Fibroblast of skin of right biceps (primary cell): Measurements from ENCODE around the gene CDK6.

ENCODE experiments used
- DNase-seq: peaks from one replicate; pipeline ENCODE4 v3.0.0-alpha.2; 2013

The CDK6 gene

DNA sequence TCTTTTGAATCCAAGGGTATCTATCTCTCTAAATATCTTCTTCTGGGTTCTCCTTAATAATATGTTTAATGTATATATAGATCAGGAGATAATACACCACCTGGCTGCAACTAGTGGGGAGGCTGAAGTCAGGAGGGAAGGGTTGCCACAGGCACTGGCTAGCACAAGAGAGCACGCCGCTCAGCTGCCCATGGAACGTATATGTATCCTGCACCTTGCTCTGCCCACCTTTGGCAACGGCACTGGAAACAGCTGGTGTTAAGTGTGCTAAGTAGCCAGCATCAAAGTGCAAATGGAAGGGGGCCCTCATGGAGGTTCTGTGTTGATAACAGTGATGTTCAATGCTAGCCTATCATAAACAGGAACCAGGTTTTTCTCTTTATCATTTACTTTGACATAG lies 196.4 kb downstream of the CDK6 start:
- no peak for DNase-seq

DNA sequence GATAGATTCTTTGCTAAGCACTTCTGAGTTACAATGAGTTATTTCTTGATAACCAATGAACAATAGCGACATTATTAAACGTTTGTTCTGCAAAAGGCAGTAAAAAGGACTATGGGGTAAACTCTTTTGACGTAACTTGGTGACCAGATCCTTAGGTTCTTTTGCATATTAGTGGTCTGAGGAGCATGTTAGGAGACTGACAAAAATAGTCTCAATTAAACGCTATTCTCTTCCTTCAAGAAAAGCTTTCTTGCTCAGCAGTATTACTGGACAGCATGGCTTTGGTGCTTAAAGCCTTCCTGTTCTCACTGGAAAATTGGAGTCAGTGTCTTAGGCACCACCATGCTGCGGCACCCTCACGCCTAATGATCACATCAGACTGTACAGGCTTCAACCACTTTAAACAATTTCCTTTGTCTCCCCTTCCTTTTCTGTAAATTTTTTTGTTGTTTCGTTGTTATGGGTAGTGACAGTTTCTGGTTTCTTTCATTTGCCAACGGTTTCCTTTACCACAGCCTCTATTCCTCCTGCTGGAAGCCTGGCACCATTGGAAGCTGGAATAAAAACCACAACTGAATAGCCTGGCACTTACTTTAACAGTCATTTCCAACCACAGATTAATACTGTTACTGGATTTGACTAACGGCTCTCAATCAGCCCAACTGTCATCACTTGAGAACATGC lies 197.0 kb downstream of the CDK6 start:
- no peak for DNase-seq

- DNase-seq, result no peak
These were observed 200.3 kb downstream of the CDK6 start for GRCh38 chr7:92636018-92636560.

- DNase-seq, result no peak
These were observed 200.8 kb downstream of the CDK6 start for GRCh38 chr7:92635538-92635937.

DNA sequence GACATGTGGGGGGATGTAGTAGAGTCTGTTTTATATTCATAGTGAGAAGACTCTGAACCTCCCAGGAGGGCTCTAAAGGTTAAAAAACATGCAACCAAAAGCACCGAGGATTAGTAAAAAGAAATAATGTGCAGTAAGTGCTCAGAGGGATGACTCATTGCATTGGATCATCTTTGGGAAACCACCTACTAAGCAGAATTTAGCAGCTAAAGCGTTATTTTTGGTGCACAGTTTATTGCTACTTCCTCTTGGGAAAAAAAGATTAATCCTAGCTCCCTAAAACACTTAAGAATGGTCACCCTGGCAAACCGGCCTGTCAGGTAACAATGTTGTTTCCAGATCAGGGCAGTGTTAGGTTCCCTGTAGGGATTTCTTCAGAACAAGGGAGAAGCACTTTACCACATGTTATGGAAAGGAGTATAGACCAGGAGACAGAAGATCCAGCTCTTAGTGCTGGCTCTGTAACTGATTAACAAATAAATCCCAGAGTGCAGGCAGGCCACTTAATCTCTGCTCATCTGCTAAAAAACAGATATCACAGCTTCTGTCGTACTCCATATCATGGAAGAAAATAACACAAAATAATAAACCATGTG lies 201.4 kb downstream of the CDK6 start:
- peak; percentile 87 for DNase-seq

DNA sequence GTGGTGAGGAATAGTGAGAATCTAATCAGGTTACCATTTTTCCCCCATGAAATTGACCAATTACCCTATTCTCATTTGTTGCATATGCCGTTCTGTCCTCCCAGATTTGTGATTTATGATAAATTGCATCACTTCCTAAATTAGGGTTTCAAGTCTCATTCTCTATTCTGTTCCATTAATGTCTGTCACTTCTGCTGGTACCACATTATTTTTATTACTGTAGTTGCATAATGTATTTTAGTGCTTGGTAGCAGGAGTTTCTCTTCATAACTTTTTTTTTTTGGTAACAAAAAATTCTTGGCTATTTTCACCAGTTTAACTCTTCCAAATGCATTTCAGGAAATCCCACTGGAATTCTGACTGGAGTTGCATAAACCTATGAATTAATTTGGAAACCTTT lies 202.2 kb downstream of the CDK6 start:
- peak; percentile 28 for DNase-seq

DNA sequence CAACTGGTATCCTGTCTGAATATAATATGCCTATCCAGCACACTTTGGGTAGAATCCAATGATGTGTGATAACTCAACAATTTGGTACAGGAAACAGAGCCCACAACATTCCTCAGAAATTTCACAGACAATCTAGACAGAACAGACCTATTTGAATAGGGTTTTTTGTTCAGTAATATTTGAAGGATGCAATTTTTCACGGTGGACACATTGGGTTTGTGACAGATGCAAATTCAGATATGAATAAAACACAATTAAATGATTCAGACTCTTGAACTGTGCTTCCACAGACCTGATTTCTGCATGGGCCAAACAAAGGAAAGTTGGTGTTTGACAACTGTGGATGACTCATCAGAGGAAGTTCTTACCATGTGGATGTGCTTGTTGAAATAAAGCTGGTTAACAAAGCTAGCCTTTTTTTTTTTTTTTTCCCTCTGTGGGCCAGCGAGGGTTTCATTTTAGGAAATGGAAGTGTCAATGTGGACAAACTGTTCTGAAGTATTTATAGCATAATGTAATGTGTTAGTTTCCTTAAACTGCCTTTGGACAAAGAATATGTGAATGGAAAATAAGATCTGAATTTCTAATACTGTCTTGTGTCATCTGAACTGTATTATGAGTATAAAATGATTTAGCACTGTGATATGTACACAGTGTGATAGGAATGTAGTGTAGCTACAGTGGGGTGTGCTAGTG lies 203.0 kb downstream of the CDK6 start:
- DNase-seq, result peak; percentile 97

DNA sequence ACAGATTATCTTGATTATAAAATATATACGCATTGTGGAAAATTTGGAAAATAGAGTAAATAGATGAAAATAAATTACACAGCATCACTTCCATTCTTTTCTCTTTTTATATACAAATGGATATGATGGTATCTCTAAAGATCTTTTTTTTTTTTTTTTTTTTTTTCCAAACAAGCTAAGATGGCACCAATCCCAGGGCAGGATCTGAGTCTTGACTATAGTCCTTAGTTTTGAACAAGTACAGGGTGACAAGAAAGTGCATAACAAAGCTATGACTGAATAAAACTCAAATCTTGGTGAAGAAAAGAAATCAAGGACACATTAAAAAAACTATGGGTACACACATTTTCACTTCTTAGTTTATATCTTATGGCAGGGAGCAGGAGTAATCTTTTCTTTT lies 203.6 kb downstream of the CDK6 start:
- no peak for DNase-seq

DNA sequence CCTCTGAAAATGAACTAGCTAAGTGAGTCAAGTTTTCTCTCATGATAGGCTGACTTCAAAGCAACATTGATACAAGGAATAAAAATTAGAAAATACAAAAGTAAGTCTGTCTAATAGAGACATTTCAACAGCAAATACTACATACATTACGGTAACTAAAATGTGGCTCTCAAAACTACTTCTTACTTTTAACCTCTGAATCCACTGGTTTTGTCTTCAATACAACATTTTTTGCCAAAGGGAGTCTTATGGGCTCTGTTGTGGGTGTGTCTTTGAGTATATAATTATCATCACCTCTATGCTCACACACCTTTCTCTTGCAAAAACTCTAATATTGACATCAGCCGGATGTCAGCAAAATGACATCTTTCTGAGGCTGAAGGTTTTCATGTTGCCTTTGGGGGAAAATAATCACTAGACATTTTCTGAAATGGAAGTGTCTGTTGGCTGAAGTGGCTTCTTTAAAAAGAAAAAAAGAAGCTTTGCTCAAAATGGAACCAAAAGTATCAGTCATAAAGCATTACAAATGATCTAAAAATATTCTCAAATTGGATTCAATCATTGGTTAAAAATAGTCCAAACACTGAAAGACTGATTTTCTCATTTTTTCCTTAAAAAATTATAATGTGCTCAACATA lies 204.4 kb downstream of the CDK6 start:
- no peak for DNase-seq

DNA sequence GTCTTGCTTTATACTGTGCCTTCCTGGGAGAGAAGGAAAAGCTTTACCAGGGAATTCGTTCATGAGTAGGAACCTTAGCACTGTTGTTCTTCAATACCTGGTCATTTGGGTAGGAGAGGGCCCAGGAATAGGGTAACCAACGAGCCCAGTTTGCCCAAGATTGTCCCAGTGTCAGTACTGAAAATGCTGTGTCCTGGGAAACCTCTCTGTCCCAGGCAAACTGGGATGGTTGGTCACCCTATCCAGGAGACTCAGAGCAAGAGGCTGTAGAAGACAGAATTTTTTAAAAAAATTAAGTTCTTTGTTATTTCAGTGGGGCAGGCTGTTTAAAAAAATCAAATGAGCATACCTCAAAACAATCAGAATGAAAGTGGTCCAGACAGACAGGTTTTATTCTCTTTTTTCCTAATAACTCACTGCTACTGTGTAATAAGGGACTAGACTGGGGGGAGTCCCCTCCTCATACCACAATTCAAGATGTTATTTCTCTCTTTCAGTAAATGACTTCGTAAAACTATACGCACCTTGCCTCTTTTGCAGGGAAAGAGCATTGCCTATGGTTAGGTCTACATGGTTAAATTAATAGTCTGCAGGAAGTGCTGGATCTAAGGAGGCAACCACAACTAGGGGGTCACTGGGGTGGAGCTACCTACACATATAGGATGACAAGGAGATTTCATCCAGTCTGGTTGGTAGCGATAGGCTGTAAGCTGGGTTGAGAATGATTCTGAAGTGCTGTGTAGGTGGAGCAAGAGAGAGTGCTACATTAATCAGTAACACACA lies 205.1 kb downstream of the CDK6 start:
- no peak for DNase-seq

- DNase-seq, result no peak
These were observed 206.6 kb downstream of the CDK6 start for GRCh38 chr7:92629779-92630178.

- no peak for DNase-seq
These were observed 208.4 kb downstream of the CDK6 start for GRCh38 chr7:92627956-92628355.

GRCh38 chr7:92626281-92626809 lies 210.0 kb downstream of the CDK6 start:
- DNase-seq, result no peak

DNA sequence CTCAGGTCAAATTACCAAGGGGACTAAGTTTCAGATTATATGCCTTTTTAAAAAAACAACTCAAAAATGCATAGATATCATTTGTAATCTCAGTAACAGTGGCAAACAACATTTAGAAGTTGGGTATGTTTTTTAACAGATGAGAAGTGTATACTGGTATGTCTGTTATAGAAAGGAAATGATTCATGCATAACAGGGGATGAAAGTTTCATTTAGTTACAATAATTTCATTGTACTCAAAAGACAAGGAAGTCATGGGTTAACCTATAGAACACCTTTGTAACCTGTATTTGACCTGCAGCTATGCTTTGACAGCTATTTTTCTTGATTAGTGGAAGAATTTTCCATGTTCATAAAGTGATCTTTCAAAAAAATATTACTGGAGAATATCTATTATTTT lies 210.8 kb downstream of the CDK6 start:
- DNase-seq, result no peak

- DNase-seq, result no peak
These were observed 211.9 kb downstream of the CDK6 start for GRCh38 chr7:92624298-92624996.

GRCh38 chr7:92623544-92623943 lies 212.8 kb downstream of the CDK6 start:
- DNase-seq, result no peak

DNA sequence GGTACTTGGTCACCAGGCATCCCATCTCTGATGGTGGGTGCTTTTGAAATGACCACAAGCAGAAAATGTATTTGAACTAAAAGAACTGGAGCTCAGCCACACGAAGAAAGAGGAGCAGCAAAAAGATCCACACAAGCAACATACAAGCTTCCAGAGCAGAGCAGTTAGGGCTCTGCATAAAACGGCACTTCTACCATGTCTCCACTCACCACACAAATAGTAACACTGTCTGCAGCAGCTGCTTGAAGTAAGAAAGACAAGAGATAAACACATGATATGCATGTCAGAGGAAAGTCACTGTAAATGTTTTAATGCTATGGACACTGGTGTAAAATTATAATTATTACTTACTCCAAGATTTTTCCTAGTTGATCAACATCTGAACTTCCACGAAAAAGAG lies 213.7 kb downstream of the CDK6 start:
- DNase-seq, result no peak

- DNase-seq, result no peak
These were observed 214.3 kb downstream of the CDK6 start for GRCh38 chr7:92622030-92622429.

GRCh38 chr7:92621561-92622023 lies 214.8 kb downstream of the CDK6 start:
- DNase-seq, result no peak

GRCh38 chr7:92621026-92621540 lies 215.3 kb downstream of the CDK6 start:
- DNase-seq, result peak; percentile 91

- no peak for DNase-seq
These were observed 220.5 kb downstream of the CDK6 start for GRCh38 chr7:92615861-92616260.
